Suppressor macrophage treated with lipopolysaccharide for 4 hours (primary cell): ENCODE data around the gene EIF4ENIF1.
"Not testable (repeated sequence)": the region's sequence is repeated elsewhere in the genome, so short reads cannot be mapped to it uniquely, and the experiment has no call there.

Experiments
- DNase-seq: peaks from one replicate; pipeline ENCODE4 v3.0.0-alpha.2; 2020

The EIF4ENIF1 gene

GRCh38 chr22:31489632-31490495, at the start of gene EIF4ENIF1:
Gene EIF4ENIF1 (minus strand): TSS chr22:31489842. CDS start chr22:31488718, 1,124 bp downstream.
- peak; percentile 91 for DNase-seq

- no peak for DNase-seq
These were observed 49.2 kb upstream of the EIF4ENIF1 start for GRCh38 chr22:31538815-31539214.

- no peak for DNase-seq
These were observed 47.4 kb upstream of the EIF4ENIF1 start for GRCh38 chr22:31537019-31537535.

- DNase-seq: no peak
These were observed 43.7 kb upstream of the EIF4ENIF1 start for GRCh38 chr22:31533374-31533773.

- no peak for DNase-seq
These were observed 42.4 kb upstream of the EIF4ENIF1 start for GRCh38 chr22:31532060-31532459.

- DNase-seq: no peak
These were observed 41.2 kb upstream of the EIF4ENIF1 start for GRCh38 chr22:31530823-31531195.

GRCh38 chr22:31526270-31526669, 36.6 kb upstream of the EIF4ENIF1 start:
- DNase-seq: peak; percentile 75

GRCh38 chr22:31524132-31524531, 34.5 kb upstream of the EIF4ENIF1 start:
- DNase-seq: not testable (repeated sequence)

- no peak for DNase-seq
These were observed 30.4 kb upstream of the EIF4ENIF1 start for GRCh38 chr22:31520051-31520450.

GRCh38 chr22:31509061-31509762, 19.6 kb upstream of the EIF4ENIF1 start:
- peak; percentile 11 for DNase-seq

- DNase-seq: no peak
These were observed 18.9 kb upstream of the EIF4ENIF1 start for GRCh38 chr22:31508536-31508935.

- DNase-seq: not testable (repeated sequence)
These were observed 17.9 kb upstream of the EIF4ENIF1 start for GRCh38 chr22:31507517-31507916.

GRCh38 chr22:31504282-31504681, 14.6 kb upstream of the EIF4ENIF1 start:
- no peak for DNase-seq

- DNase-seq: no peak
These were observed 13.7 kb upstream of the EIF4ENIF1 start for GRCh38 chr22:31503211-31503964.

- no peak for DNase-seq
These were observed 12.1 kb upstream of the EIF4ENIF1 start for GRCh38 chr22:31501738-31502137.

- DNase-seq: no peak
These were observed 7.7 kb upstream of the EIF4ENIF1 start for GRCh38 chr22:31497148-31497938.

- DNase-seq: peak; percentile 25
These were observed 7.1 kb upstream of the EIF4ENIF1 start for GRCh38 chr22:31496735-31497146.

GRCh38 chr22:31496007-31496734, 6.5 kb upstream of the EIF4ENIF1 start, which contains the start of gene SFI1:
Gene SFI1 (plus strand): TSS chr22:31496536. CDS start chr22:31508285, 11,749 bp downstream.
- peak; percentile 97 for DNase-seq

- DNase-seq: no peak
These were observed 5.7 kb upstream of the EIF4ENIF1 start for GRCh38 chr22:31495343-31495742.

- DNase-seq: not testable (repeated sequence)
These were observed 3.7 kb upstream of the EIF4ENIF1 start for GRCh38 chr22:31493355-31493754.

- peak; percentile 19 for DNase-seq
These were observed 2.5 kb upstream of the EIF4ENIF1 start for GRCh38 chr22:31492151-31492550.
